Measurements from ENCODE around the gene HES5. TPM values are rescaled to one million over a fixed set of nuclear protein-coding genes. Genes with fewer than 3 reads are reported as not detected.

Gene HES5
- total and polyA plus RNA-seq, 10 of the 15 experiments (the other 5 are each of a cell fraction or from before 2014, with no cell fraction given), result 0.12 to 0.15 TPM; not detected in 8

GRCh38 chr1:2510366-2511155 lies 19.5 kb downstream of the HES5 start:
- in situ Hi-C loops (cut with MboI), result no loop called here
- DNase-seq (ENCODE audit: low read depth, low spot score) (no peak), ATAC-seq (no peak), FAIRE-seq (no peak)
- H3K36me3 ChIP-seq (ENCODE audit: control insufficient read depth in 2 of 2, insufficient read depth in 2 of 2, low read length in 1 of 2), result peaks cover 2 to 40% of the 10 kb centered on the region in 2 experiments
- no peak overlapping the region for H2AFZ ChIP-seq (ENCODE audit: control insufficient read depth, low read depth, low read length)
- H3K27me3 ChIP-seq (replicated peaks in 1 of 2; ENCODE audit: control insufficient read depth in 2 of 2, insufficient read depth in 2 of 2, low read length in 1 of 2), result no peaks in the 10 kb centered on the region
- ChIA-PET SMC1A (ENCODE audit: uncharacterized antibody, unreplicated experiment) (interaction anchor here (0.8 kb wide), 1 partner anchor 36 kb away, joined by 3 read pairs; no protein-coding TSS in a partner anchor), RAD21 (ENCODE audit: unreplicated experiment) (no interaction called here), CTCF (interaction anchor here (0.6 kb wide), 1 partner anchor 13 kb away, joined by 3 read pairs; no protein-coding TSS in a partner anchor), POLR2A (no interaction called here)
- TF ChIP-seq MYB (IDR thresholded peaks at IDR 0.05; ENCODE audit: borderline replicate concordance, low read depth, low read length) (no peak), MXI1 (IDR thresholded peaks at IDR 0.05; ENCODE audit: low read depth, low read length) (no peak), POLR2AphosphoS2 (IDR thresholded peaks at IDR 0.05; ENCODE audit: low read depth, low read length) (no peak), SUPT20H (IDR thresholded peaks at IDR 0.05; ENCODE audit: borderline replicate concordance, control insufficient read depth, low read depth, low read length) (no peak), NFYB (IDR thresholded peaks at IDR 0.05; ENCODE audit: insufficient read depth, low read depth, low read length) (no peak), NR2F1 (conservative IDR thresholded peaks at IDR 0.05) (no peak), MYC (IDR thresholded peaks at IDR 0.05; ENCODE audit: insufficient read depth, insufficient read length, insufficient replicate concordance, low read length, severe bottlenecking) (no peak), IRF3 (IDR thresholded peaks at IDR 0.05) (no peak), FOS (IDR thresholded peaks at IDR 0.05; ENCODE audit: borderline replicate concordance, extremely low read depth, insufficient read length) (no peak), WRNIP1 (IDR thresholded peaks at IDR 0.05; ENCODE audit: borderline replicate concordance, low read depth, low read length) (no peak), TCF7 (IDR thresholded peaks at IDR 0.05; ENCODE audit: borderline replicate concordance) (no peak), BACH1 (IDR thresholded peaks at IDR 0.05; ENCODE audit: borderline replicate concordance) (no peak), TAF1 (IDR thresholded peaks at IDR 0.05; ENCODE audit: borderline replicate concordance, low read depth, low read length) (no peak), BHLHE40 (IDR thresholded peaks at IDR 0.05; ENCODE audit: borderline replicate concordance in 1 of 2, low read depth in 2 of 2, low read length in 1 of 2) (no peak), HDGF (IDR thresholded peaks at IDR 0.05) (no peak), DPF2 (IDR thresholded peaks at IDR 0.05) (no peak), CEBPB (IDR thresholded peaks at IDR 0.05; ENCODE audit: borderline replicate concordance in 1 of 2, low read depth in 2 of 2, low read length in 2 of 2) (no peak), ESRRA (IDR thresholded peaks at IDR 0.05; ENCODE audit: low read length) (no peak), RAD21 (IDR thresholded peaks at IDR 0.05; ENCODE audit: insufficient read depth, low read depth, low read length) (no peak)
- no peaks in the 10 kb centered on the region; the same call in 1 of the 2 replicates for H4K20me1 ChIP-seq (ENCODE audit: control insufficient read depth, insufficient read depth)
- no peaks in the 10 kb centered on the region for H3K79me2 ChIP-seq (ENCODE audit: control insufficient read depth, insufficient read depth, low read length)
- intact Hi-C loops (cut with micrococcal nuclease; ENCODE audit: unreplicated experiment), result no loop called here
- no peak overlapping the region for H3K4me3 ChIP-seq
- H3K27ac ChIP-seq (ENCODE audit: control insufficient read depth, insufficient read depth), result no peak overlapping the region
- H3K9me3 ChIP-seq (replicated peaks; ENCODE audit: control insufficient read depth, insufficient read depth, low read length), result no peaks in the 10 kb centered on the region
- no peaks in the 10 kb centered on the region for H3K4me1 ChIP-seq (ENCODE audit: control insufficient read depth, insufficient read depth, low read length)
- H3K9ac ChIP-seq (ENCODE audit: control insufficient read depth, insufficient read depth, low read length), result no peak overlapping the region
- no peak overlapping the region for H3K4me2 ChIP-seq (ENCODE audit: control insufficient read depth, insufficient read depth)
- no TSS peak for BruUV-seq (replicated peaks)
- 94% methylated on average over 27 of the region's 27 CpGs for WGBS (ENCODE audit: insufficient coverage, insufficient replicate concordance, low lambda C conversion rate, missing lambda C conversion rate)
